Vagina (tissue), 2 donors: ENCODE results near the gene RPS27L.
A peak's percentile ranks its signal among the peaks of the same experiment; 100 is the strongest.

Source experiments
- POLR2A ChIP-seq, 2 donors: fragments of 450-650 bp; IDR thresholded peaks; one replicate each; pipeline ENCODE4 v1.6.1; 2017; ENCODE audit warnings: antibody characterized with exemption in 2 of 2, mild to moderate bottlenecking in 2 of 2, moderate library complexity in 2 of 2
- POLR2AphosphoS5 ChIP-seq, 2 donors: sonication (generic); formaldehyde crosslinking; IDR thresholded peaks; one replicate each; pipeline ENCODE4 v1.9.0; 2017; ENCODE audit warnings: antibody characterized with exemption in 2 of 2, mild to moderate bottlenecking in 2 of 2, low read depth in 1 of 2; ENCODE audit not compliant: insufficient read depth in 1 of 2
- TF ChIP-seq, protein P1 (sequence below), 3 experiments: fragments of 450-650 bp in 2 of 3; fragments of 200-600 bp in 1 of 3; sonication (generic) in 1 of 3; IDR thresholded peaks; one replicate each; pipeline ENCODE4 v1.5.1; 2017 to 2019; ENCODE audit warnings: antibody characterized with exemption in 3 of 3, mild to moderate bottlenecking in 2 of 3, moderate library complexity in 2 of 3

DNA sequence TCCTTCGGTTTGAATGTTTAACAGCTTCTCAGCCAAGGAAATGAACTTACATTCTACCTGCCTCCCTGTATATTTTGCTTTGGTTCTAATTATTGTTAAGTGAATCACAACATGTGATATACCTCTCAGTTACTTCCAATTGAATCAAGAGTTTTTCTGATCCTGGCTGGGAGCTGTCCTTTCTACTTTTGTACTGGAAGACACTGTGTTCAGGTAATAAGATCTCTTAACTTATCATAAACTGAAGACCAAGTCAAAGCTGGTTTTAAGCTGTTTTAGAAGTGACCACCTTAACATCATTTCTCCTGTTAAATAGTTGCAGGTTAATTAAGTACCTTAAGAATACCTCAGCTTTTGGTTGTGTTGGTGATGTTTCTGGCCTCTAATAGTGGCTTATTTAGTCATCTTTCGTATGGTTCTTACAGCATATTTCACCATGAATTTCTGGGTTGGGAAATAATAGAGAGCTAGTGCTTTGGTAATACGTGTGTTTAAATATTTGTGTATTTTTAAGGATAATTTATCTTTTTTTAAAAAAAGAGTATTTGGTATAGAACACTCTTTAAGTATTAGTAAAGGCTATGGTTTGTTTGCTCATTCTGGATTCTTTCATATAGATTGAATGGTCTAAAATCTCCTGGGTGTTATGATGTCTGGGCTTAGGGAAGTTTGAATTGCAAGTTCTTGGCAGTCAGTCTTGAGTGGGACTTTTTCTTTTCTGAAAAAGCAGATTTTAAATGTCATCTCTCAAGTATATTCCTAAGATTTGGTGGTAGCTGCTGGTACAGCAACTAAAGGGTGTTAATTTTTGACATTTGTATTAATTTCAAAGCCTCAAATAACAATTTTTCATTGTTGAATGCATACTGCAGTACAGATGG, 33.7 kb upstream of the RPS27L start:
- TF ChIP-seq POLR2A (IDR thresholded peaks at IDR 0.05) (no peak), POLR2AphosphoS5 (IDR thresholded peaks at IDR 0.05; ENCODE audit: insufficient read depth in 1 of 2, low read depth in 1 of 2) (peak in 1 of 2 donors; percentile 8)
- TF ChIP-seq, protein P1, sequence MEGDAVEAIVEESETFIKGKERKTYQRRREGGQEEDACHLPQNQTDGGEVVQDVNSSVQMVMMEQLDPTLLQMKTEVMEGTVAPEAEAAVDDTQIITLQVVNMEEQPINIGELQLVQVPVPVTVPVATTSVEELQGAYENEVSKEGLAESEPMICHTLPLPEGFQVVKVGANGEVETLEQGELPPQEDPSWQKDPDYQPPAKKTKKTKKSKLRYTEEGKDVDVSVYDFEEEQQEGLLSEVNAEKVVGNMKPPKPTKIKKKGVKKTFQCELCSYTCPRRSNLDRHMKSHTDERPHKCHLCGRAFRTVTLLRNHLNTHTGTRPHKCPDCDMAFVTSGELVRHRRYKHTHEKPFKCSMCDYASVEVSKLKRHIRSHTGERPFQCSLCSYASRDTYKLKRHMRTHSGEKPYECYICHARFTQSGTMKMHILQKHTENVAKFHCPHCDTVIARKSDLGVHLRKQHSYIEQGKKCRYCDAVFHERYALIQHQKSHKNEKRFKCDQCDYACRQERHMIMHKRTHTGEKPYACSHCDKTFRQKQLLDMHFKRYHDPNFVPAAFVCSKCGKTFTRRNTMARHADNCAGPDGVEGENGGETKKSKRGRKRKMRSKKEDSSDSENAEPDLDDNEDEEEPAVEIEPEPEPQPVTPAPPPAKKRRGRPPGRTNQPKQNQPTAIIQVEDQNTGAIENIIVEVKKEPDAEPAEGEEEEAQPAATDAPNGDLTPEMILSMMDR (IDR thresholded peaks at IDR 0.05) = no peak
